H1 (cell line): ENCODE results near the gene SLC24A3. TPM values are rescaled to one million over a fixed set of nuclear protein-coding genes. Genes with fewer than 3 reads are reported as not detected.

ENCODE experiments used
- POLR2AphosphoS5 ChIP-seq: IDR thresholded peaks from 2 replicates; pipeline ENCODE4 v1.6.1; 2011; ENCODE audit warnings: low read depth, low read length
- USF2 ChIP-seq: IDR thresholded peaks from 2 replicates; pipeline ENCODE4 v1.6.1; 2011; ENCODE audit warnings: low read length, improper control_type of control experiment
- polyA plus RNA-seq, 7 experiments: library from polyadenylated mRNA; depleted of rRNA in 3 of 7; stranded (reverse) in 5 of 7; unstranded in 2 of 7; fragments of >200 nt in 5 of 7; fragments of 200-250 nt in 2 of 7; gene quantifications; 1 replicate in 5 of 7; 2 replicates in 1 of 7; 4 replicates in 1 of 7; pipeline versions ENCODE4 v1.2.1 to v1.2.3, GENCODE V29; 2011 to 2013; ENCODE audit warnings: missing spikeins in 2 of 7, mixed read lengths in 2 of 7
- total RNA-seq: library from RNA; stranded (reverse); fragmentation: NEBNext Ultra II Directional; extraction: Animal tissue kit (Norgen Biotek cat#: 25700); gene quantifications from 2 replicates; pipeline ENCODE4 v1.2.1, GENCODE V29; 2021

Gene SLC24A3
- total and polyA plus RNA-seq, 2 of the 8 experiments (the other 6 are each of a cell fraction or from before 2014, with no cell fraction given) = 4.5 to 6.3 TPM

GRCh38 chr20:19387251-19387650 lies 174.8 kb downstream of the SLC24A3 start (continued):
- TF ChIP-seq USF2 (no peak), POLR2AphosphoS5 (no peak)
